Measurements from ENCODE around the gene CCDC117. TPM values are rescaled to one million over a fixed set of nuclear protein-coding genes. Genes with fewer than 3 reads are reported as not detected.

Gene CCDC117
- total RNA-seq, 1 experiment from 2014 or later, result 12.1 TPM

DNA sequence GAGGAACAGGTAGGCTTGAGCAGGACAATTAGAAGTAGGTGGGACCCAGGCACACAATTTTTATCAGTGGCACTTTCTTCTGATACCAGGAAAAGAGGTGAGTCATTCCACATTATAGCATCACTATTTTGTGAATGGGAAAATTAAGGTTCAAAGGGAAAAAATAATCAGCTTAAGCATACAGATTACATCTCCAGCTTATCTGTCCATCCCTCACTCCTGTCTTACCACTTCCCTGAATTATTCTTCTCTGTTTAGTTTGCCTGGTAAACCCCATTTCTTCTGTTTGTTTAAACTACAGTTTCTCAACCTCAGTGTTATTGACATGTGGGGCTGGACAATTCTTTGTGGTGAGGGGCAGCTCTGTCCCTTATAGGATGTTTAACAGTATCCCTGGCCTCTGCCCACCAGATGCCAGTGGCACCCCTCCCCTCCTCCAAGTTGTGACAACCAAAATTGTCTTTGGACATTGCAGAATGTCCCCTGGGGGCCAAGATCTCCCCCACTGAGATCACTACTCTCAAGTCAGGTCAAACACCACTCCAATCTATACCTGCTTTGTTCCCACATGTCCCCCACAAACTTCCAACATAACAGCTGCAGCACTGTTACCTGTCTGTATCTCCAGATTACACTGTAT is 36.3 kb downstream of the CCDC117 start:
- CTCF ChIA-PET, result interaction anchor here (0.7 to 2.7 kb wide), 4 partner anchors 20 to 263 kb away, joined by 3 to 18 read pairs (median 3); no protein-coding TSS in a partner anchor
- H3K4me3 Mint-ChIP-seq (ENCODE audit: unreplicated experiment), result no peak overlapping the region
- H3K36me3 Mint-ChIP-seq (ENCODE audit: insufficient read depth, unreplicated experiment), result peaks cover 33% of the 10 kb centered on the region
- no peak overlapping the region for H3K27ac Mint-ChIP-seq (ENCODE audit: low read depth, unreplicated experiment)
- no peak for DNase-seq (ENCODE audit: unreplicated experiment)
- H3K4me1 Mint-ChIP-seq (ENCODE audit: insufficient read depth, unreplicated experiment), result no peaks in the 10 kb centered on the region
- no peaks in the 10 kb centered on the region for H3K9me3 Mint-ChIP-seq (ENCODE audit: unreplicated experiment)
- no TSS peak for BruUV-seq (replicated peaks)
- TF ChIP-seq, protein P1, sequence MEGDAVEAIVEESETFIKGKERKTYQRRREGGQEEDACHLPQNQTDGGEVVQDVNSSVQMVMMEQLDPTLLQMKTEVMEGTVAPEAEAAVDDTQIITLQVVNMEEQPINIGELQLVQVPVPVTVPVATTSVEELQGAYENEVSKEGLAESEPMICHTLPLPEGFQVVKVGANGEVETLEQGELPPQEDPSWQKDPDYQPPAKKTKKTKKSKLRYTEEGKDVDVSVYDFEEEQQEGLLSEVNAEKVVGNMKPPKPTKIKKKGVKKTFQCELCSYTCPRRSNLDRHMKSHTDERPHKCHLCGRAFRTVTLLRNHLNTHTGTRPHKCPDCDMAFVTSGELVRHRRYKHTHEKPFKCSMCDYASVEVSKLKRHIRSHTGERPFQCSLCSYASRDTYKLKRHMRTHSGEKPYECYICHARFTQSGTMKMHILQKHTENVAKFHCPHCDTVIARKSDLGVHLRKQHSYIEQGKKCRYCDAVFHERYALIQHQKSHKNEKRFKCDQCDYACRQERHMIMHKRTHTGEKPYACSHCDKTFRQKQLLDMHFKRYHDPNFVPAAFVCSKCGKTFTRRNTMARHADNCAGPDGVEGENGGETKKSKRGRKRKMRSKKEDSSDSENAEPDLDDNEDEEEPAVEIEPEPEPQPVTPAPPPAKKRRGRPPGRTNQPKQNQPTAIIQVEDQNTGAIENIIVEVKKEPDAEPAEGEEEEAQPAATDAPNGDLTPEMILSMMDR (IDR thresholded peaks at IDR 0.05; ENCODE audit: unreplicated experiment), result no peak
- no peaks in the 10 kb centered on the region for H3K27me3 Mint-ChIP-seq (ENCODE audit: insufficient read depth, unreplicated experiment)
- intact Hi-C loops (cut with micrococcal nuclease), result no loop called here
- POLR2A ChIA-PET, result interaction anchor here (0.6 to 2.5 kb wide), 3 partner anchors 9 to 75 kb away, joined by 3 to 12 read pairs (median 3); partner anchors contain the start of genes XBP1 and ZNRF3

DNA sequence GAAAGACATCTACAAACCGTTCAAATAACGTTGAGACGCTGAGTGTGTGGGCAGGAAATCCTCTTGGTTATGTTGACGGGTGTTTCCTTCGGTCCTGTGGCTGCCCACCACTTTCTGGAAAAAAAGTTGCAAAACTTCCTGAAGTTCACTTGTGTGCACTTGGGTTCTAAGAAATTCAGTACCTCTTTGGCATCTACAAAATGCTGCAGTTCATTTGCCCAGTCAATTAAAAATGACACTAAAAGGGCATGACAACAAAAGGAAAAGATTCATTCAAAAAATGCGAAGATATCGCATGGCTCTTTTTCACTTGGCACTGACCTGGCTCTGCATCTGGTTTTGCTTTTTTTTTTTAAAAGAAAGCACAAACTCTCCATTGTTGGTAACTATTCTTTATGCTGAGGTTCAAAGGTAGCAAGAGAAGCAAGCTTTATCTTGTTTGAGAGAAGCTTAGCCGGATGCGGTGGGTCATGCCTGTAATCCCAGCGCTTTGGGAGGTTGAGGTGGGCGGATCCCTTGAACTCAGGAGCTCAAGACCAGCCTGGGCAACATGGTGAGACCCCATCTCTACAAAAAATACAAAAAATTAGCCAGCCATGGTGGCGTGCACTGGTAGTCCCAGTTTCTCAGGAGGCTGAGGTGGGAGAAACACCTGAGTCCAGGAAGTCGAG is 38.5 kb downstream of the CCDC117 start:
- Mint-ChIP-seq H3K27ac (ENCODE audit: low read depth, unreplicated experiment) (no peak overlapping the region), H3K36me3 (ENCODE audit: insufficient read depth, unreplicated experiment) (peaks cover 25% of the 10 kb centered on the region), H3K27me3 (ENCODE audit: insufficient read depth, unreplicated experiment) (no peaks in the 10 kb centered on the region), H3K4me1 (ENCODE audit: insufficient read depth, unreplicated experiment) (no peaks in the 10 kb centered on the region), H3K4me3 (ENCODE audit: unreplicated experiment) (no peak overlapping the region), H3K9me3 (ENCODE audit: unreplicated experiment) (no peaks in the 10 kb centered on the region)
- intact Hi-C loops (cut with micrococcal nuclease), result no loop called here
- TF ChIP-seq, protein P1 (IDR thresholded peaks at IDR 0.05; ENCODE audit: unreplicated experiment), result no peak
- ChIA-PET CTCF (interaction anchor here (0.5 to 3.6 kb wide), 2 partner anchors 18 to 229 kb away, joined by 3 to 26 read pairs; no protein-coding TSS in a partner anchor), POLR2A (no interaction called here)
- no TSS peak for BruUV-seq (replicated peaks)
- no peak for DNase-seq (ENCODE audit: unreplicated experiment)

DNA sequence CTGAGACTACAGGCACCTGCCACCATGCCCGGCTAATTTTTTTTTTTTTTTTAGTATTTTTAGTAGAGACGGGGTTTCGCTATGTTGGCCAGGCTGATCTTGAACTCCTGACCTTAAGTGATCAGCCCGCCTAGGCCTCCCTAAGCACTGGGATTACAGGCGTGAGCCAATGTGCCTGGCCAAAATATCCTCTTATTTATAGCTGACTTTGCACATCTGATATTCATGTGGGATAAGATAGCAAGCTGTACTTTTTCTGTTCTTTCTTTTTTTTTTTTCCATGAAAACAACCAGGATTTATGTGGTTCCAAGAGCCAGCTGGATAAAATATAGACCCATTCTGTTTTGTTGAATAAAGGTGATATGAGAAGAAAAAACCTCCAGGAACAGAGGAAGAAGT is 40.0 kb downstream of the CCDC117 start:
- intact Hi-C loops (cut with micrococcal nuclease), result no loop called here
- BruUV-seq (replicated peaks), result no TSS peak
- no peak overlapping the region for H3K4me3 Mint-ChIP-seq (ENCODE audit: unreplicated experiment)
- no peaks in the 10 kb centered on the region for H3K4me1 Mint-ChIP-seq (ENCODE audit: insufficient read depth, unreplicated experiment)
- TF ChIP-seq, protein P1 (IDR thresholded peaks at IDR 0.05; ENCODE audit: unreplicated experiment), result no peak
- CTCF ChIA-PET, result interaction anchor here (0.6 to 3.6 kb wide), 5 partner anchors 11 to 867 kb away, joined by 3 to 26 read pairs (median 6); no protein-coding TSS in a partner anchor
- POLR2A ChIA-PET, result interaction anchor here (0.6 to 1.5 kb wide), 3 partner anchors 12 to 239 kb away, joined by 3 to 4 read pairs (median 4); partner anchors contain the start of gene XBP1
- peaks cover 31% of the 10 kb centered on the region for H3K36me3 Mint-ChIP-seq (ENCODE audit: insufficient read depth, unreplicated experiment)
- H3K27ac Mint-ChIP-seq (ENCODE audit: low read depth, unreplicated experiment), result no peak overlapping the region
- no peak for DNase-seq (ENCODE audit: unreplicated experiment)
- no peaks in the 10 kb centered on the region for H3K27me3 Mint-ChIP-seq (ENCODE audit: insufficient read depth, unreplicated experiment)
- H3K9me3 Mint-ChIP-seq (ENCODE audit: unreplicated experiment), result no peaks in the 10 kb centered on the region

DNA sequence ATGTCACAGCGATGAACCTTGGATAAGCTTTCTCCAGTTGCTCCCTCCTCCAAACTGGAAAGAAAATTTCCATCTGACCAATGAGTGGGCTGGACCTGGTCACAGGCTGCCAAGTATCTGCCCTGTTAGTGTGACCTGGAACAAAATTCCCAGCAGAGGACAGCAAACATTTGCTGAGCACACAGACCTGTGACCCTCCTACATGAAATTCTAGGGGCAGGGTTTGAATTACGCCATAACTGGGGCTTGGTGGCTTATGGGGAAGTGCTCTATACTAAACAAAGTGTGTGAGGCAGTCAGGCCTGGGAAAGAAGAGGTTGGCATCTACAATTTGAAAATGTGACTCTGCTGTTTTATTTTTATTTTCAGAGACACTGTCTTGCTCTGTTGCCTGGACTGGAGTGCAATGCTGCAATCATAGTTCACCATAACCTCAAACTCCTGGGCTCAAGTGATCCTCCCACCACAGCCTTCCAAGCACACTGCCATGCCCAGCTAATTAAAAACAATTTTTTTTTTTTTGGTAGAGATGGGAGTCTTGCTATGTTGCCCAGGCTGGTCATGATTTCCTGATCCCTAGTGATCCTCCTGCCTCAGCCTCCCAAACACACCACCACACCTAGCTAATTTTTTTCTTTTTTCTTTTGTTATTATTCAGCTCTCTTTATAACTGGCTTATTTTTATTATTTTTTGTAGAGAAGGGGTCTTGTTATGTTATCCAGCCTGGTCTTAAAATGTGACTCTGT is 41.5 kb downstream of the CCDC117 start:
- intact Hi-C loops (cut with micrococcal nuclease), result no loop called here
- H3K27ac Mint-ChIP-seq (ENCODE audit: low read depth, unreplicated experiment), result no peak overlapping the region
- ChIA-PET CTCF (interaction anchor here (3.2 kb wide), 1 partner anchor 15 kb away, joined by 14 read pairs; no protein-coding TSS in a partner anchor), POLR2A (interaction anchor here (0.6 to 0.7 kb wide), 2 partner anchors 11 to 15 kb away, joined by 3 read pairs; no protein-coding TSS in a partner anchor)
- H3K4me1 Mint-ChIP-seq (ENCODE audit: insufficient read depth, unreplicated experiment), result no peaks in the 10 kb centered on the region
- BruUV-seq (replicated peaks), result no TSS peak
- H3K36me3 Mint-ChIP-seq (ENCODE audit: insufficient read depth, unreplicated experiment), result peaks cover 23% of the 10 kb centered on the region
- H3K27me3 Mint-ChIP-seq (ENCODE audit: insufficient read depth, unreplicated experiment), result no peaks in the 10 kb centered on the region
- TF ChIP-seq, protein P1 (IDR thresholded peaks at IDR 0.05; ENCODE audit: unreplicated experiment), result no peak
- no peaks in the 10 kb centered on the region for H3K9me3 Mint-ChIP-seq (ENCODE audit: unreplicated experiment)
- H3K4me3 Mint-ChIP-seq (ENCODE audit: unreplicated experiment), result no peak overlapping the region
- DNase-seq (ENCODE audit: unreplicated experiment), result no peak

All from MCF 10A (cell line).